Nucleus accumbens (tissue), 56 donors: ENCODE measurements around the gene ANKRD55.
"Not testable (repeated sequence)": the region's sequence is repeated elsewhere in the genome, so short reads cannot be mapped to it uniquely, and the experiment has no call there.

Experiments
- DNase-seq, 56 donors: peaks; one replicate each; lab custom pipeline; 2025; lab: John Stamatoyannopoulos, UW

Gene ANKRD55

GRCh38 chr5:56148453-56148971 is 84.6 kb downstream of the ANKRD55 start:
- no peak for DNase-seq

GRCh38 chr5:56147659-56148230 is 85.4 kb downstream of the ANKRD55 start:
- DNase-seq = no peak

GRCh38 chr5:56147106-56147505 is 86.0 kb downstream of the ANKRD55 start:
- DNase-seq = no peak

- DNase-seq = no peak
Measured at GRCh38 chr5:56146674-56147073, 86.5 kb downstream of the ANKRD55 start.

- no peak for DNase-seq
Measured at GRCh38 chr5:56145511-56145910, 87.6 kb downstream of the ANKRD55 start.

GRCh38 chr5:56145106-56145505 is 88.0 kb downstream of the ANKRD55 start:
- DNase-seq = no peak

GRCh38 chr5:56144211-56144610 is 88.9 kb downstream of the ANKRD55 start:
- DNase-seq = no peak

GRCh38 chr5:56143373-56143714 is 89.8 kb downstream of the ANKRD55 start:
- DNase-seq = no peak

- no peak for DNase-seq
Measured at GRCh38 chr5:56142614-56143372, 90.3 kb downstream of the ANKRD55 start.

- DNase-seq = no peak
Measured at GRCh38 chr5:56142233-56142613, 90.9 kb downstream of the ANKRD55 start.

GRCh38 chr5:56140073-56140472 is 93.1 kb downstream of the ANKRD55 start:
- DNase-seq = no peak

- no peak for DNase-seq
Measured at GRCh38 chr5:56130664-56131063, 102.5 kb downstream of the ANKRD55 start.

- no peak for DNase-seq
Measured at GRCh38 chr5:56129288-56129687, 103.8 kb downstream of the ANKRD55 start.

GRCh38 chr5:56128113-56128512 is 105.0 kb downstream of the ANKRD55 start:
- no peak for DNase-seq

GRCh38 chr5:56126487-56127179 is 106.5 kb downstream of the ANKRD55 start:
- peak in 13 of 56 donors; percentile 3 to 41 (median 14) for DNase-seq

- DNase-seq = no peak
Measured at GRCh38 chr5:56123531-56124243, 109.4 kb downstream of the ANKRD55 start.

GRCh38 chr5:56122360-56122985 is 110.7 kb downstream of the ANKRD55 start:
- DNase-seq = not testable (repeated sequence)

- DNase-seq = no peak
Measured at GRCh38 chr5:56119050-56119449, 114.1 kb downstream of the ANKRD55 start.

- no peak for DNase-seq
Measured at GRCh38 chr5:56116599-56117141, 116.5 kb downstream of the ANKRD55 start.

GRCh38 chr5:56115589-56115988 is 117.5 kb downstream of the ANKRD55 start:
- no peak for DNase-seq
